GM12878 (cell line): ENCODE measurements around the gene ITGA4. TPM values are rescaled to one million over a fixed set of nuclear protein-coding genes. Genes with fewer than 3 reads are reported as not detected.

Source experiments
- ATAC-seq: fragments of 200-7000 bp; cut with Tn5 transposase; 3 replicates; pipeline ENCODE4 v1.9.1; 2020; ENCODE audit warnings: mild to moderate bottlenecking, moderate library complexity
- BruUV-seq: library from RNA; stranded (reverse); fragments of 400-500 nt; replicated peaks from 2 replicates; lab custom pipeline; 2021; lab: Mats Ljungman, UMichigan
- CTCF ChIA-PET: fragments of 300-600 bp; sonication (Branson Sonifier 250); formaldehyde crosslinking; extraction: SDS; loops from one replicate; lab custom pipeline; 2021; ENCODE audit warnings: inconsistent platforms; lab: Yijun Ruan, JAX
- POLR2A ChIA-PET: fragments of 350-600 bp; formaldehyde crosslinking; extraction: SDS; loops from one replicate; lab custom pipeline; 2021; ENCODE audit warnings: inconsistent platforms; lab: Charles Lee
- RAD21 ChIA-PET: fragments of 300-600 bp; sonication (Branson Sonifier 250); formaldehyde crosslinking; loops from one replicate; lab custom pipeline; 2023; ENCODE audit warnings: antibody characterized with exemption; ENCODE audit not compliant: unreplicated experiment; lab: Charles Lee
- SMC1A ChIA-PET: fragments of 300-600 bp; sonication (Branson Sonifier 250); formaldehyde crosslinking; loops from one replicate; lab custom pipeline; 2023; ENCODE audit not compliant: unreplicated experiment, uncharacterized antibody; lab: Charles Lee
- DNase-seq: peaks from one replicate; pipeline ENCODE4 v3.0.0-alpha.2; 2011; ENCODE audit warnings: low read depth, low spot score
- FAIRE-seq: peaks from 3 replicates; lab custom pipeline; 2011; peaks lifted over from hg19 to GRCh38; lab: Jason Lieb, UNC
- H2AFZ ChIP-seq: 2 replicates; pipeline ENCODE4 v1.6.0; 2011; ENCODE audit warnings: low read depth, low read length, control low read depth; ENCODE audit not compliant: control insufficient read depth
- H3K27ac ChIP-seq: 2 replicates; pipeline ENCODE4 v1.5.1; 2011; ENCODE audit warnings: control low read depth; ENCODE audit not compliant: control insufficient read depth, insufficient read depth
- H3K27me3 ChIP-seq, 2 experiments: replicated peaks in 1 of 2; 2 replicates each; pipeline versions ENCODE4 v1.6.0 to v1.6.1; 2011; ENCODE audit warnings: low read length in 1 of 2; ENCODE audit not compliant: control insufficient read depth in 2 of 2, insufficient read depth in 2 of 2
- H3K36me3 ChIP-seq, 2 experiments: 2 replicates each; pipeline ENCODE4 v1.5.1; 2011; ENCODE audit warnings: low read length in 1 of 2; ENCODE audit not compliant: control insufficient read depth in 2 of 2, insufficient read depth in 2 of 2
- H3K4me1 ChIP-seq: 2 replicates; pipeline ENCODE4 v1.6.1; 2011; ENCODE audit warnings: mild to moderate bottlenecking, low read length, moderate library complexity, mixed read lengths; ENCODE audit not compliant: control insufficient read depth, insufficient read depth
- H3K4me2 ChIP-seq: 2 replicates; pipeline ENCODE4 v1.6.0; 2011; ENCODE audit warnings: control low read depth; ENCODE audit not compliant: control insufficient read depth, insufficient read depth
- H3K4me3 ChIP-seq: fragments of 200-600 bp; sonication (generic); 2 replicates; pipeline ENCODE4 v1.5.1; 2016
- H3K79me2 ChIP-seq: 2 replicates; pipeline ENCODE4 v1.6.0; 2011; ENCODE audit warnings: low read length; ENCODE audit not compliant: control insufficient read depth, insufficient read depth
- H3K9ac ChIP-seq: 2 replicates; pipeline ENCODE4 v1.8.0; 2011; ENCODE audit warnings: low read length, control low read depth, mixed read lengths; ENCODE audit not compliant: control insufficient read depth, insufficient read depth
- H3K9me3 ChIP-seq: replicated peaks from 3 replicates; pipeline ENCODE4 v1.5.1; 2011; ENCODE audit warnings: mild to moderate bottlenecking, low read length; ENCODE audit not compliant: control insufficient read depth, insufficient read depth
- H4K20me1 ChIP-seq: 2 replicates; pipeline ENCODE4 v1.6.0; 2011; ENCODE audit not compliant: control insufficient read depth, insufficient read depth
- CEBPB ChIP-seq, 2 experiments: fragments of 150-350 bp in 1 of 2; IDR thresholded peaks; 2 replicates each; pipeline ENCODE4 v1.6.1; 2012 to 2014; ENCODE audit warnings: low read depth in 2 of 2, low read length in 2 of 2, borderline replicate concordance in 1 of 2, inconsistent platforms in 1 of 2
- EGR1 ChIP-seq, 2 experiments: IDR thresholded peaks; 1 replicate in 1 of 2; 2 replicates in 1 of 2; pipeline ENCODE4 v1.6.1; 2011 to 2012; ENCODE audit warnings: low read depth in 2 of 2, low read length in 2 of 2, borderline replicate concordance in 1 of 2, mild to moderate bottlenecking in 1 of 2, moderate library complexity in 1 of 2
- HCFC1 ChIP-seq: fragments of 150-350 bp; IDR thresholded peaks from 2 replicates; pipeline ENCODE4 v1.6.1; 2014; ENCODE audit warnings: low read length
- LARP7 ChIP-seq: fragments of 450-650 bp; IDR thresholded peaks from 2 replicates; pipeline ENCODE4 v1.6.1; 2017; ENCODE audit warnings: mild to moderate bottlenecking
- NFIC ChIP-seq: IDR thresholded peaks from 2 replicates; pipeline ENCODE4 v1.6.1; 2012; ENCODE audit warnings: low read depth, mild to moderate bottlenecking, inconsistent platforms, low read length, moderate library complexity
- POLR2AphosphoS2 ChIP-seq: IDR thresholded peaks from 2 replicates; pipeline ENCODE4 v1.6.1; 2011; ENCODE audit warnings: low read depth, mild to moderate bottlenecking, low read length, improper control_type of control experiment, moderate library complexity
- RBBP5 ChIP-seq: fragments of 200-600 bp; sonication (generic); conservative IDR thresholded peaks from 2 replicates; pipeline ENCODE4 v1.6.1; 2016
- WGBS: methylation state at CpG from one replicate; pipeline ENCODE4 v1.1.6; 2016; ENCODE audit warnings: low lambda C conversion rate; ENCODE audit not compliant: insufficient replicate concordance, insufficient coverage; ENCODE audit errors: missing lambda C conversion rate; 5-methylcytosine and 5-hydroxymethylcytosine counted together
- in situ Hi-C: fragments of 300-500 bp; cut with MboI; formaldehyde crosslinking; loops from 9 replicates; pipeline ENCODE4 v1.14.3; 2018; ENCODE audit warnings: mixed read lengths
- intact Hi-C: fragments of 100-400 bp; cut with micrococcal nuclease; formaldehyde crosslinking; loops from one replicate; pipeline ENCODE4 v1.14.2; 2022; ENCODE audit not compliant: unreplicated experiment
- polyA plus RNA-seq, 11 experiments: library from polyadenylated mRNA; depleted of rRNA in 4 of 11; unstranded in 6 of 11; stranded (reverse) in 5 of 11; fragments of >200 nt; fragmentation: Nextera tagmentation in 4 of 11; fragmentation: Illumina TruSeq in 1 of 11; extraction: Ambion mirVana in 4 of 11; extraction: Trizol in 1 of 11; gene quantifications; 1 replicate in 1 of 11; 2 replicates in 10 of 11; pipeline versions ENCODE4 v1.2.1 to v1.2.3, GENCODE V29; 2011 to 2016; ENCODE audit warnings: inconsistent platforms in 2 of 11, missing spikeins in 2 of 11, low read depth in 1 of 11
- total RNA-seq, 4 experiments: library from RNA; depleted of rRNA in 3 of 4; stranded (reverse); fragments of >200 nt in 3 of 4; fragmentation: Illumina TruSeq in 1 of 4; extraction: Trizol in 1 of 4; gene quantifications; 2 replicates each; pipeline versions ENCODE4 v1.2.1 to v1.2.3, GENCODE V29; 2013 to 2021

ITGA4 gene
- total and polyA plus RNA-seq, 10 of the 15 experiments (the other 5 are each of a cell fraction or from before 2014, with no cell fraction given), result 12.4 to 87.9 (median 63.5) TPM

DNA sequence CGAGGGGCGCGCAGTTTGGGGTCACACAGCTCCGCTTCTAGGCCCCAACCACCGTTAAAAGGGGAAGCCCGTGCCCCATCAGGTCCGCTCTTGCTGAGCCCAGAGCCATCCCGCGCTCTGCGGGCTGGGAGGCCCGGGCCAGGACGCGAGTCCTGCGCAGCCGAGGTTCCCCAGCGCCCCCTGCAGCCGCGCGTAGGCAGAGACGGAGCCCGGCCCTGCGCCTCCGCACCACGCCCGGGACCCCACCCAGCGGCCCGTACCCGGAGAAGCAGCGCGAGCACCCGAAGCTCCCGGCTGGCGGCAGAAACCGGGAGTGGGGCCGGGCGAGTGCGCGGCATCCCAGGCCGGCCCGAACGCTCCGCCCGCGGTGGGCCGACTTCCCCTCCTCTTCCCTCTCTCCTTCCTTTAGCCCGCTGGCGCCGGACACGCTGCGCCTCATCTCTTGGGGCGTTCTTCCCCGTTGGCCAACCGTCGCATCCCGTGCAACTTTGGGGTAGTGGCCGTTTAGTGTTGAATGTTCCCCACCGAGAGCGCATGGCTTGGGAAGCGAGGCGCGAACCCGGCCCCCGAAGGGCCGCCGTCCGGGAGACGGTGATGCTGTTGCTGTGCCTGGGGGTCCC is at the start of gene ITGA4 (continued):
- TF ChIP-seq NFIC (no peak), RBBP5 (no peak), EGR1 (IDR thresholded peaks at IDR 0.05; ENCODE audit: borderline replicate concordance in 1 of 2, low read depth in 2 of 2, low read length in 2 of 2) (peak in 1 of 2 experiments; percentile 66; a peak in 1 of 3 replicates), POLR2AphosphoS2 (no peak), CEBPB (IDR thresholded peaks at IDR 0.05; ENCODE audit: borderline replicate concordance in 1 of 2, low read depth in 2 of 2, low read length in 2 of 2) (no peak), LARP7 (peak; percentile 77)

DNA sequence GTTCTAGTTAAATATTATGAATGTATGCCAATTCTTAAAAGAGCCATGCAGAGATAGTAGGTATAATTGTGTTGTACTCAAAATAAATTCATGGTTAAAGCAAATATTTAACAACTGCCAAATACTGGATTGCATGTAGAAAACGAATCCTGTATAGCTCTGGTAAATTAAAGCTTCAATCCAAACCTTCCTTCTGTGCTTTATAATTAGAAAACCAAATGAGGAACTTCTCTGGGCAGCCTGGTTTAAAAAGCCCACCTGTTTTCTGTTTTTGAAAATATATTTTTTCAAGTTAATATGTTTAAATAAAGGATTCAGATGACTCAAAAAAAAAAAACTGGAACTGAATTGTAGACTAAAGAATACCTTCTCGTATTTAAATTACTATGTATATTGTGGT is 48.3 kb upstream of the ITGA4 start:
- DNase-seq, result no peak
- intact Hi-C loops (no loop called here), in situ Hi-C loops (no loop called here)
- Histone ChIP-seq H3K36me3 (no peaks in the 10 kb centered on the region), H3K9ac (no peak overlapping the region), H3K4me2 (no peak overlapping the region), H3K4me1 (peaks cover 19% of the 10 kb centered on the region), H3K27me3 (no peaks in the 10 kb centered on the region), H3K4me3 (no peak overlapping the region), H3K79me2 (no peaks in the 10 kb centered on the region), H3K27ac (no peak overlapping the region), H2AFZ (no peak overlapping the region), H4K20me1 (no peaks in the 10 kb centered on the region), H3K9me3 (no peaks in the 10 kb centered on the region)
- POLR2A ChIA-PET, result no interaction called here
- BruUV-seq, result no TSS peak
- RAD21 ChIA-PET, result interaction anchor here (0.9 to 1.1 kb wide), 2 partner anchors 11 to 96 kb away, joined by 3 to 6 read pairs; no protein-coding TSS in a partner anchor
- FAIRE-seq, result no peak
- ATAC-seq, result no peak
- 30% methylated on average over 2 of the region's 2 CpGs for WGBS
- CTCF ChIA-PET, result interaction anchor here (2.0 kb wide), 1 partner anchor 14 kb away, joined by 5 read pairs; no protein-coding TSS in a partner anchor
- no peak for TF ChIP-seq HCFC1
- SMC1A ChIA-PET, result interaction anchor here (0.6 to 1.0 kb wide), 4 partner anchors 10 to 103 kb away, joined by 3 to 4 read pairs (median 3); no protein-coding TSS in a partner anchor
